Measurements from ENCODE around the gene DRD1.
A peak's percentile ranks its signal among the peaks of the same experiment; 100 is the strongest.

The DRD1 gene

GRCh38 chr5:175444060-175444904, at the start of gene DRD1:
TSS of gene DRD1 (minus strand) at chr5:175444182. CDS start at chr5:175443099, 1,083 bp downstream.
- DNase-seq: peak; percentile 41 to 53

GRCh38 chr5:175493726-175494125, 49.7 kb upstream of the DRD1 start:
- DNase-seq: no peak

- no peak for DNase-seq
Measured at GRCh38 chr5:175493260-175493659, 49.3 kb upstream of the DRD1 start.

- DNase-seq: no peak
Measured at GRCh38 chr5:175491223-175491622, 47.2 kb upstream of the DRD1 start.

- no peak for DNase-seq
Measured at GRCh38 chr5:175489693-175490443, 45.9 kb upstream of the DRD1 start.

- no peak for DNase-seq
Measured at GRCh38 chr5:175487514-175488222, 43.7 kb upstream of the DRD1 start.

- no peak for DNase-seq
Measured at GRCh38 chr5:175485631-175486030, 41.6 kb upstream of the DRD1 start.

GRCh38 chr5:175484829-175485228, 40.8 kb upstream of the DRD1 start:
- DNase-seq: no peak

- no peak for DNase-seq
Measured at GRCh38 chr5:175484322-175484721, 40.3 kb upstream of the DRD1 start.

GRCh38 chr5:175483337-175483736, 39.4 kb upstream of the DRD1 start:
- DNase-seq: no peak

GRCh38 chr5:175479125-175479881, 35.3 kb upstream of the DRD1 start:
- peak in 1 of 2 donors; percentile 8 for DNase-seq

GRCh38 chr5:175478384-175479124, 34.6 kb upstream of the DRD1 start, which contains the start of gene SFXN1:
TSS of gene SFXN1 (plus strand) at chr5:175478560. CDS start at chr5:175492104, 13,544 bp downstream.
- DNase-seq: peak; percentile 74 to 82

GRCh38 chr5:175478008-175478383, 34.0 kb upstream of the DRD1 start:
- no peak for DNase-seq

- DNase-seq: no peak
Measured at GRCh38 chr5:175477440-175477839, 33.5 kb upstream of the DRD1 start.

GRCh38 chr5:175475248-175475647, 31.3 kb upstream of the DRD1 start:
- no peak for DNase-seq

- DNase-seq: no peak
Measured at GRCh38 chr5:175472378-175472777, 28.4 kb upstream of the DRD1 start.

- no peak for DNase-seq
Measured at GRCh38 chr5:175471628-175472027, 27.6 kb upstream of the DRD1 start.

- no peak for DNase-seq
Measured at GRCh38 chr5:175471196-175471595, 27.2 kb upstream of the DRD1 start.

GRCh38 chr5:175470781-175471180, 26.8 kb upstream of the DRD1 start:
- DNase-seq: no peak

- DNase-seq: no peak
Measured at GRCh38 chr5:175469916-175470315, 25.9 kb upstream of the DRD1 start.

- DNase-seq: no peak
Measured at GRCh38 chr5:175468892-175469291, 24.9 kb upstream of the DRD1 start.
